Measurements from ENCODE around the gene SOCS4.

DNA sequence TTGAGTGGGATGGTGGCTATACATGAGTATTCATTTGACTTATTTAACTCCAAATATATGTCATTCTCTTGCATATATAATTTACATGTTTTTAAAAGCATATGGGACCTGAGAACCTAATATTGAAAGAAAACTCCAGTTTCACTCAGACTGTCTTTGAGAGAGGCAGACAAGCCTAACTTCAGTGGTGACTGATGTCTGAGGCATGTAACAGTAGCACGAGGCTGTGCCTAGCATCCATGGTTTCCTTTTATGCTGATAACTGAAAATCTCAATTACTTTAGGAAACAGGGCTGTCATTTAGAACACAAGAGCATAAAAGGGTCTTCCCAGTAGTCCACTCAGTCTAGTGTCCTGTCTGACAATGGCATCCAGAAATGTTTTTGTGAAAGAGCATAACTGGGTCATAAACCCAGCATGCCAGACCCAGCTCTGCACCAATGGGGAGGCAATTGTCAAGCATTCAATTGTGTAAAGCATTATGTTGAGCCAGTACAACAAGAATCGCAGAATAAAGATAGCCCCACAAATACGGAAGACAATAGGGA is 48.7 kb downstream of the SOCS4 start:
- TF ChIP-seq POLR2A (IDR thresholded peaks at IDR 0.05): no peak
- TF ChIP-seq, protein P1, sequence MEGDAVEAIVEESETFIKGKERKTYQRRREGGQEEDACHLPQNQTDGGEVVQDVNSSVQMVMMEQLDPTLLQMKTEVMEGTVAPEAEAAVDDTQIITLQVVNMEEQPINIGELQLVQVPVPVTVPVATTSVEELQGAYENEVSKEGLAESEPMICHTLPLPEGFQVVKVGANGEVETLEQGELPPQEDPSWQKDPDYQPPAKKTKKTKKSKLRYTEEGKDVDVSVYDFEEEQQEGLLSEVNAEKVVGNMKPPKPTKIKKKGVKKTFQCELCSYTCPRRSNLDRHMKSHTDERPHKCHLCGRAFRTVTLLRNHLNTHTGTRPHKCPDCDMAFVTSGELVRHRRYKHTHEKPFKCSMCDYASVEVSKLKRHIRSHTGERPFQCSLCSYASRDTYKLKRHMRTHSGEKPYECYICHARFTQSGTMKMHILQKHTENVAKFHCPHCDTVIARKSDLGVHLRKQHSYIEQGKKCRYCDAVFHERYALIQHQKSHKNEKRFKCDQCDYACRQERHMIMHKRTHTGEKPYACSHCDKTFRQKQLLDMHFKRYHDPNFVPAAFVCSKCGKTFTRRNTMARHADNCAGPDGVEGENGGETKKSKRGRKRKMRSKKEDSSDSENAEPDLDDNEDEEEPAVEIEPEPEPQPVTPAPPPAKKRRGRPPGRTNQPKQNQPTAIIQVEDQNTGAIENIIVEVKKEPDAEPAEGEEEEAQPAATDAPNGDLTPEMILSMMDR (IDR thresholded peaks at IDR 0.05 in 4 of 5, conservative IDR thresholded peaks at IDR 0.05 in 1 of 5): no peak
